Esophagus squamous epithelium (tissue), 4 donors: ENCODE results near the gene ZIC4.

Experiments used
- POLR2A ChIP-seq, 4 donors: fragments of 450-650 bp; IDR thresholded peaks; one replicate each; pipeline ENCODE4 v1.6.1; 2017; ENCODE audit warnings: antibody characterized with exemption in 4 of 4, mild to moderate bottlenecking in 4 of 4, moderate library complexity in 3 of 4
- TF ChIP-seq, protein P1 (sequence below), 6 experiments: fragments of 450-650 bp in 4 of 6; fragments of 200-600 bp in 2 of 6; sonication (generic) in 2 of 6; IDR thresholded peaks; one replicate each; pipeline ENCODE4 v1.5.1; 2016 to 2019; ENCODE audit warnings: antibody characterized with exemption in 6 of 6, mild to moderate bottlenecking in 4 of 6, moderate library complexity in 4 of 6

DNA sequence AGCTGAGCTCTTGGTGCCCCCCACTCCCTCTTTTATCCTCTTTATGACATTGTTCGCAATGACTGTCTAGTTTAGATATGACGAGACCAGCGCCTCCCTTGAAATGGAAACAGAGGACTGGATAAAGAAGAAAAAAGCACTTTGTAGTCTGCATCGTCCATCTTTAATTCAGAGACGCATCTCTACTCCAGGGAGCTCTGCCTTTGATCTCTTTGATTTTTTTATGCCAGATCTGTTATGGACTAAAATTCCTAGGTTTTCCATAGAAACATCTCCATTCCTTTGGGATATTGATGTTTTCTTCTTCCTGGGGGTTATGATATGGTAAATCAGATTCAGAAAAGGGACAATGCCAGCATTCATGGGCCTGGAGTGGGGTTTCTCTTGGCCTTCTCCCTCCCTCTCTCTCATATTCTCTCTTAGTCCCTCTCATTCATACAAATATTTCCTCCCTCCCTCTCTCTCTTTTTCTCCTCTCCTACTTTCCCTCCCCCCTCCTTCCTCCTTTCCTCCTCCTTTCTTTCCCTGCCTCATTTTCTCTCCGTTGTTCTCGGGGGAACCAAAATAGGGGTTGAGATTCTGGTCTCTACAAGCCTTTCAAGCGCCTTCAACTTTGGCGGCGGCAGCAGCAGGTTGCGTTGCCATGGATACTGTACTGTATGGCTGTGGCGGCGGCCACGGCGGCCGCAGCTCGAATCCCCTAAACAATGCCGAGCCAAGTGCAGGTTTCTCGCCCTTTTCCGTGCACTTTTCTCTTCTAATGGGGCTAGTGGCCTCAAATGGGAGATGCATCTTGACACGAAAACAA is 45.5 kb downstream of the ZIC4 start:
- TF ChIP-seq, protein P1, sequence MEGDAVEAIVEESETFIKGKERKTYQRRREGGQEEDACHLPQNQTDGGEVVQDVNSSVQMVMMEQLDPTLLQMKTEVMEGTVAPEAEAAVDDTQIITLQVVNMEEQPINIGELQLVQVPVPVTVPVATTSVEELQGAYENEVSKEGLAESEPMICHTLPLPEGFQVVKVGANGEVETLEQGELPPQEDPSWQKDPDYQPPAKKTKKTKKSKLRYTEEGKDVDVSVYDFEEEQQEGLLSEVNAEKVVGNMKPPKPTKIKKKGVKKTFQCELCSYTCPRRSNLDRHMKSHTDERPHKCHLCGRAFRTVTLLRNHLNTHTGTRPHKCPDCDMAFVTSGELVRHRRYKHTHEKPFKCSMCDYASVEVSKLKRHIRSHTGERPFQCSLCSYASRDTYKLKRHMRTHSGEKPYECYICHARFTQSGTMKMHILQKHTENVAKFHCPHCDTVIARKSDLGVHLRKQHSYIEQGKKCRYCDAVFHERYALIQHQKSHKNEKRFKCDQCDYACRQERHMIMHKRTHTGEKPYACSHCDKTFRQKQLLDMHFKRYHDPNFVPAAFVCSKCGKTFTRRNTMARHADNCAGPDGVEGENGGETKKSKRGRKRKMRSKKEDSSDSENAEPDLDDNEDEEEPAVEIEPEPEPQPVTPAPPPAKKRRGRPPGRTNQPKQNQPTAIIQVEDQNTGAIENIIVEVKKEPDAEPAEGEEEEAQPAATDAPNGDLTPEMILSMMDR (IDR thresholded peaks at IDR 0.05): no peak
- no peak for TF ChIP-seq POLR2A (IDR thresholded peaks at IDR 0.05)
